Dendritic cell treated with granulocyte-macrophage colony-stimulating factor and Interleukin-4, amounts not matched to agents 40 ng/mL and 50 ng/mL, for 4 days (primary cell): ENCODE data around the gene GLOD5.

Experiments used
- H3K27ac Mint-ChIP-seq: one replicate; pipeline ENCODE4 v1.8.0; 2022; ENCODE audit warnings: mild to moderate bottlenecking, mixed read lengths
- H3K27me3 Mint-ChIP-seq: one replicate; pipeline ENCODE4 v1.8.0; 2022; ENCODE audit warnings: mild to moderate bottlenecking, mixed read lengths
- H3K36me3 Mint-ChIP-seq: one replicate; pipeline ENCODE4 v1.8.0; 2022; ENCODE audit warnings: low read depth, mixed read lengths
- H3K4me1 Mint-ChIP-seq: one replicate; pipeline ENCODE4 v1.8.0; 2022; ENCODE audit warnings: low read depth, mixed read lengths
- H3K4me3 Mint-ChIP-seq: one replicate; pipeline ENCODE4 v1.8.0; 2022; ENCODE audit warnings: mild to moderate bottlenecking, moderate library complexity, mixed read lengths
- H3K9me3 Mint-ChIP-seq: one replicate; pipeline ENCODE4 v1.8.0; 2022; ENCODE audit warnings: mixed read lengths
- intact Hi-C: fragments of 100-400 bp; cut with micrococcal nuclease; formaldehyde crosslinking; loops from one replicate; pipeline ENCODE4 v1.15.0; 2022

GLOD5 gene

DNA sequence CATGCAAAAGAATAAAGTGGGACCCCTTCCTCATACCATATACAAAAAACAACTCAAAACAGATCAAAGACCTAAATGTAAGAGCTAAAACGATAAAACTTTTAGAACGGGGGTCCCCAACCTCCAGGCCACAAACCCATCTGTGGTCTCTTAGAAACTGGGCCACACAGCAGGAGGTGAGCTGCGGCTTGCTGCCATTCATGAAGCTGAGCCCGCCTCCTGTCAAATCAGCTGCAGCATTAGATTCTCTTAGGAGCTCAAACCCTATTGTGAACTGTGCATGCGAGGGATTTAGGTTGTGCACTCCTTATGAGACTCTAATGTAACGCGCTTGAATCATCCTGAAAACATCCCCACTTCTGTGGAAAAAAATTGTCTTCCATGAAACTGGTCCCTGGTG is 17.9 kb downstream of the GLOD5 start:
- Mint-ChIP-seq H3K4me1 (no peaks in the 10 kb centered on the region), H3K27ac (no peak overlapping the region), H3K4me3 (no peak overlapping the region), H3K36me3 (no peaks in the 10 kb centered on the region), H3K27me3 (peaks cover 2% of the 10 kb centered on the region), H3K9me3 (no peaks in the 10 kb centered on the region)
- intact Hi-C loops = no loop called here

- H3K4me1 Mint-ChIP-seq = no peaks in the 10 kb centered on the region
- intact Hi-C loops = no loop called here
- H3K4me3 Mint-ChIP-seq = no peak overlapping the region
- no peaks in the 10 kb centered on the region for H3K9me3 Mint-ChIP-seq
- no peaks in the 10 kb centered on the region for H3K36me3 Mint-ChIP-seq
- H3K27me3 Mint-ChIP-seq = peaks cover 2% of the 10 kb centered on the region
- no peak overlapping the region for H3K27ac Mint-ChIP-seq
These were observed 20.2 kb downstream of the GLOD5 start for GRCh38 chrX:48781705-48782104.

DNA sequence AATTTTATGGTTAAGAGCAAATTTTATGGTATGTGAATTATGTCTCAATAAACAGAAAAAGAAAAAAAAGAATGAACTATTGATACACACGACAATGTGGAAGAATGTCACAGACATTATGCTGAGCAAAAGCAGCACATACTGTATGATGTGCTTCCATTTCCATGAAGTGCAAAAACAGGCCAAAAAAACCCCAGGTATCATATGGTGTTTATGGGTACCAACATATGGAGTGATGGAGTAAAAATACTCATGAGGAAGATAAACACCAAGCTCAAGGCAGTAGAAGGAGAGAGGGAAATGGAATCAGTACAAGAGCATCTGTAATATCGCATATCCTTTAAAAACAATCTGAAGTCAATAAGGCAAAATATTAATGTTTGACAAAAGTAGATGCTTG is 20.7 kb downstream of the GLOD5 start:
- Mint-ChIP-seq H3K27ac (no peak overlapping the region), H3K4me1 (no peaks in the 10 kb centered on the region), H3K4me3 (no peak overlapping the region), H3K27me3 (peaks cover 7% of the 10 kb centered on the region), H3K36me3 (no peaks in the 10 kb centered on the region), H3K9me3 (no peaks in the 10 kb centered on the region)
- intact Hi-C loops = no loop called here

DNA sequence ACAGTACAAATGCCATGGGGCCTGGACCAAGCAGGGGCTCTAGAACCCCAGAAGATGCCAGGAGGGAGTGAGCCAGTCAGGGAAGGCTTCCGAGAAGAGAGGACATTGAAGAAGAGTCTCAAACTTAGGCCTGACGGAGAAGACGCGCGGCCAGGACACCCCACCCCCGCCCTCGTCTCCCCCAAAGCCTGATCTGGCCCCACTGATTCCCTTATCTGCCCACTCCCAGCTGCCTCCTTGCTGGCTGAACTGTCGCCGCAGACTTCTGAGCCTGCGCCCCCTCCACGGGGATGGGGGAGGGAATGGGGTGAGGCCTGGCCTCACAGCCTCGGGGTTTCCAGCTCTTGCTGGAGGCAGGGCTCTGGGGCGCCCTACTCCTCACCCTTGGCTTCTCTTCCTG is 21.2 kb downstream of the GLOD5 start:
- H3K4me3 Mint-ChIP-seq = no peak overlapping the region
- no peaks in the 10 kb centered on the region for H3K9me3 Mint-ChIP-seq
- no peaks in the 10 kb centered on the region for H3K4me1 Mint-ChIP-seq
- no peaks in the 10 kb centered on the region for H3K36me3 Mint-ChIP-seq
- H3K27me3 Mint-ChIP-seq = peaks cover 10% of the 10 kb centered on the region
- intact Hi-C loops = no loop called here
- H3K27ac Mint-ChIP-seq = no peak overlapping the region

- Mint-ChIP-seq H3K4me1 (peaks cover 5% of the 10 kb centered on the region), H3K27ac (no peak overlapping the region), H3K9me3 (no peaks in the 10 kb centered on the region), H3K36me3 (no peaks in the 10 kb centered on the region), H3K4me3 (no peak overlapping the region), H3K27me3 (peaks cover 13% of the 10 kb centered on the region)
- intact Hi-C loops = no loop called here
These were observed 23.2 kb downstream of the GLOD5 start for GRCh38 chrX:48784726-48785125.

DNA sequence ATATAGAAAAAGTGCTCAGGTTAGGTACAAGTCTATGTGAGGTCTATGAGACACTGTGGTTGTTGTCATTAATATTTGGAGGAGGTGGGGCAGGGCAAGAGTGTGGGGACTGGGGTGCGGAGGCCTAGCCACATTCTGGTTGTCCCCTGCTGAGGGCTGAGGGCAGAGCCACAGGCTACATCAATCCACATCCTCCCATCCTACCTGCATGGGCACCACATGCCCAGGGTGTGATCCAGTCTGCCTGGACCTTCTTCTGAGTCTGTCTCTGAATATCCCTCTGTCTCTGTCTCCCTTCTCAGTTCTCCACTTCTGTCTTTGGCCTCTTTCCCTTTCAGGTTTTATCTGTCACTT is 23.6 kb downstream of the GLOD5 start:
- H3K9me3 Mint-ChIP-seq = no peaks in the 10 kb centered on the region
- no peak overlapping the region for H3K27ac Mint-ChIP-seq
- H3K4me3 Mint-ChIP-seq = no peak overlapping the region
- no peaks in the 10 kb centered on the region for H3K36me3 Mint-ChIP-seq
- intact Hi-C loops = no loop called here
- H3K4me1 Mint-ChIP-seq = peaks cover 9% of the 10 kb centered on the region
- peaks cover 13% of the 10 kb centered on the region for H3K27me3 Mint-ChIP-seq

- intact Hi-C loops = no loop called here
- H3K4me3 Mint-ChIP-seq = no peak overlapping the region
- H3K9me3 Mint-ChIP-seq = no peaks in the 10 kb centered on the region
- H3K27me3 Mint-ChIP-seq = peaks cover 13% of the 10 kb centered on the region
- no peaks in the 10 kb centered on the region for H3K36me3 Mint-ChIP-seq
- H3K4me1 Mint-ChIP-seq = peaks cover 15% of the 10 kb centered on the region
- no peak overlapping the region for H3K27ac Mint-ChIP-seq
These were observed 24.1 kb downstream of the GLOD5 start for GRCh38 chrX:48785540-48786214.

DNA sequence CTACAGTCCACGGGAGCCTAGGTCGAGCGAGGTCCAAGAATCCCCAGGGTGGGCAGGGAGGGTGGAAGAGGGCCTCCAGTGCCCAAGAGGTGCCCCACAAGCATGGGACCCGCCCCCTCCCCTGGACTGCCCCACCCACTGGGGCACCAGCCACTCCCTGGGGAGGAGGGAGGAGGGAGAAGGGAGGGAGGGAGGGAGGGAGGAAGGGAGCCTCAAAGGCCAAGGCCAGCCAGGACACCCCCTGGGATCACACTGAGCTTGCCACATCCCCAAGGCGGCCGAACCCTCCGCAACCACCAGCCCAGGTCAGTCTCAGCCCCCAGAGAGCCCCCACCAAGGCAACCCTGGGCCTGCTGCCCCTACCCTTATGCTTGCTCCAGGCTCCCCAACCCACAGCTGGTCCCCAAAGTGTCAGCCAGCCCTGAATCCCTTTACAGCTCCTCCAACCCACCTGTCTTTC is 24.8 kb downstream of the GLOD5 start, which contains the start of gene GATA1:
Gene GATA1 (plus strand): TSS at position 250 of the 460 bp plus-strand sequence. CDS start 4,520 bp downstream, outside the sequence.
- peaks cover 15% of the 10 kb centered on the region for H3K4me1 Mint-ChIP-seq

GRCh38 chrX:48786825-48787504 is 25.4 kb downstream of the GLOD5 start:
- intact Hi-C loops = no loop called here
- no peaks in the 10 kb centered on the region for H3K9me3 Mint-ChIP-seq

More for the DNA sequence above, 24.8 kb downstream of the GLOD5 start, which contains the start of gene GATA1:
- no peaks in the 10 kb centered on the region for H3K9me3 Mint-ChIP-seq
- intact Hi-C loops = no loop called here
- H3K36me3 Mint-ChIP-seq = no peaks in the 10 kb centered on the region
- peaks cover 13% of the 10 kb centered on the region for H3K27me3 Mint-ChIP-seq
- H3K4me3 Mint-ChIP-seq = no peak within 1 kb of the TSS
- H3K27ac Mint-ChIP-seq = no peak within 1 kb of the TSS

DNA sequence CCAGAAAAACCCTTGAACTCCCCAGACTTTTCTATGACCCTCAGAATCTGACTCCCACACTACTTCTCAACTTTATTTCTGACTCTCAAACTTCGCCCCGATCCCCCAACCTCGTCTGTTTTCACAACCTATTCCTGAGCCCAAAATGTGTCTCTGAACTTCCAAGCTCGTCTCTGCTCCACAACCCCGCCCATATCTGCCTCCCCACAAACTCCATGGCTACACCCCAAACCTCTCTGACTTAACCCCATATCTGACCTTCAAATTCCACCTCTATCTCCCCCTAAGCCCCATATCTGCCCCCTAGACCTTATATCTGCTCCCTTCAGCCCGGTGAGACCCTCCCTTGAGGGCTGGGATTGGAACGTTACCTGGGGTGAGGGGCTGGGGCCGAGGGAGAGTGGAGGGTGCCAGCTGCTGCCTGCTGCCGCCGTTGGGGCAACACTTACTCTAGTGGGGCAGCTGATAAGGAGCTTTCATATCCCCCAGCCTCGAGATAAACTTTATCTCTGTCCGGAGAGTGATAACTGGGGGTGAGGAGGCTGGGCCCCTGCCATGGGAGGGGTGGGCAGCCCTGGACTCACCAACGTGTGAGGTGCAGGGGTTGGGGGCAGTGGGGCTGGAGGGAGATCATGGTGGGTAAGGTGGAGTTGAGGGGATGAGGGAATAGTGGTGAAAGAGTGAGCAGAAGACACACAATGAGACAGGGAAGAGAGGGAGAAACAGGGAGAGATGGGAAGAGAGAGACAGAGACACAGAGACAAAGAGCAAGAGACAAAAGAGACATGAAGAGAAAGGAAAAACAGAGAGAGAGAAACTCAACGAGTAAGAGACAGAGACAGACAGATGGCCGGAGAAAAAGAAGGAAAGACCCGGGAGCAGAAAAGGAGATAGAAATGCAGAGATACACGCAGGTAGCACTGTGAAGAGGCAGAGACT is 26.2 kb downstream of the GLOD5 start:
- no peaks in the 10 kb centered on the region for H3K36me3 Mint-ChIP-seq
- H3K4me3 Mint-ChIP-seq = no peak overlapping the region
- H3K27me3 Mint-ChIP-seq = peaks cover 13% of the 10 kb centered on the region

More at GRCh38 chrX:48786825-48787504, 25.4 kb downstream of the GLOD5 start:
- peaks cover 13% of the 10 kb centered on the region for H3K27me3 Mint-ChIP-seq
- no peaks in the 10 kb centered on the region for H3K36me3 Mint-ChIP-seq
- peaks cover 15% of the 10 kb centered on the region for H3K4me1 Mint-ChIP-seq
- H3K4me3 Mint-ChIP-seq = no peak overlapping the region
- no peak overlapping the region for H3K27ac Mint-ChIP-seq

DNA sequence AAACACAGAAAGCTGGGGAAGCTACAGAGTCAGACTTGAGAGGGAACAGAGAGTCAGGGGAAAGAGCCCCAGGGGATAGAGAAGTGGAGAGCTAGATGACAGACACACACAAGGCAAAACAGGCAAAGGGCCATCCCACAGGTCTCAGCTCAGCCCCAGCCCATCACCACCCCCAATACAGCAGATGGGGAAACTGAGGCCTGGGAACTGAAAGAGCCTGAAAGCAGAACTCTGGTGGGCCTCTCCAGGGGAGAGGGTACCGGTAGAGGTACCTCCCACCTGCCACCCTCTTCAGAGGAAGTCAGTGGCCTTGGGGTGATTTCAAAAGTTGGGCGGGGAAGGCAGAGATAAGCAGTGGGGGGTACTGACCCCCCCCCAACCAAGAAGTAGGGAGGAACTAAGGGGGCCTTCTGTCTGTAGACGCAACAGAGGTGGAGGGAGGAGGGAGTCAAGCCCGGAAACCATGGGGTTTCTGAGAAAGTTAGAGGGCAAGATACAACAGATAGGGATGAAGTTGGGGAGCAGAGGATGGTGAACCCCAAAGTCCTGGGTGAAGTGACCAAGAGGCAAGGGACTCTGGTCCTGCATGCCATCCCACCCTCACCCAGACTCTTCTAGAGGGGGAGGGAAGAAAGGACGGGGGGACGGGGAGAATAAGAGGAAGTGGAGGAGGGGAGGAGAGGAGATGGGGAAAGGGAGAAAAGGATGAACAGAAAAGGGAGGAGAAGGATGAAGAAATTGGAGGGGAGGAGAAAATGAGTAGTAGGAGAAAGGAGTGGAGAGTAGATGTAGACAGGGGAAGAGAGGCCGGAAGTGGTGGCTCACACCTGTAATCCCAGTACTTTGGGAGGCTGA is 28.0 kb downstream of the GLOD5 start:
- no peak overlapping the region for H3K4me3 Mint-ChIP-seq
- H3K9me3 Mint-ChIP-seq = no peaks in the 10 kb centered on the region
- no peak overlapping the region for H3K27ac Mint-ChIP-seq
- H3K36me3 Mint-ChIP-seq = no peaks in the 10 kb centered on the region
- peaks cover 15% of the 10 kb centered on the region for H3K4me1 Mint-ChIP-seq
- peaks cover 13% of the 10 kb centered on the region for H3K27me3 Mint-ChIP-seq
- intact Hi-C loops = no loop called here

More for the DNA sequence above, 26.2 kb downstream of the GLOD5 start:
- Mint-ChIP-seq H3K27ac (no peak overlapping the region), H3K9me3 (no peaks in the 10 kb centered on the region), H3K4me1 (peaks cover 15% of the 10 kb centered on the region)
- intact Hi-C loops = no loop called here

DNA sequence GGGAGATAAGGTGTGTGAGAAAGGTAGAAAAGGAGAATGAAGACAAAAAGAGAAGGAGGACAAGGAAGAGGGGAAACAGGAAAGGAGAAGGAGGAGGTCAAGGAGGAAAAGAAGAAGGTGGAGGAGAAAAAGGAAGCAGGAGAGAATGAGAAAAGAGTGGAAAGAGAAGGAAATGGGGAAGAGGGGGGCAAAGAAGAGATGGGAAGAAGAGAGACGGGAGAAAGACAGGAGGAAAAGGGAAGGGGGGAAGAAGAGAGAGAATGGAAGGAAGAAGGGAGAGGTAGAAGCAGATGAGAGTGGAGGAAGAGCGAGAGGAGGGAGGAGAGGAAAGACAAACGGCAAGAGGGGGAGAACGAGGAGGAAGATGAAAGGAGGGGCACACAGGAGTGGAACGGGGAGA is 28.9 kb downstream of the GLOD5 start:
- H3K4me3 Mint-ChIP-seq = no peak overlapping the region
- intact Hi-C loops = no loop called here
- no peak overlapping the region for H3K27ac Mint-ChIP-seq
- no peaks in the 10 kb centered on the region for H3K9me3 Mint-ChIP-seq
- H3K36me3 Mint-ChIP-seq = no peaks in the 10 kb centered on the region
- H3K4me1 Mint-ChIP-seq = peaks cover 15% of the 10 kb centered on the region
- peaks cover 11% of the 10 kb centered on the region for H3K27me3 Mint-ChIP-seq

DNA sequence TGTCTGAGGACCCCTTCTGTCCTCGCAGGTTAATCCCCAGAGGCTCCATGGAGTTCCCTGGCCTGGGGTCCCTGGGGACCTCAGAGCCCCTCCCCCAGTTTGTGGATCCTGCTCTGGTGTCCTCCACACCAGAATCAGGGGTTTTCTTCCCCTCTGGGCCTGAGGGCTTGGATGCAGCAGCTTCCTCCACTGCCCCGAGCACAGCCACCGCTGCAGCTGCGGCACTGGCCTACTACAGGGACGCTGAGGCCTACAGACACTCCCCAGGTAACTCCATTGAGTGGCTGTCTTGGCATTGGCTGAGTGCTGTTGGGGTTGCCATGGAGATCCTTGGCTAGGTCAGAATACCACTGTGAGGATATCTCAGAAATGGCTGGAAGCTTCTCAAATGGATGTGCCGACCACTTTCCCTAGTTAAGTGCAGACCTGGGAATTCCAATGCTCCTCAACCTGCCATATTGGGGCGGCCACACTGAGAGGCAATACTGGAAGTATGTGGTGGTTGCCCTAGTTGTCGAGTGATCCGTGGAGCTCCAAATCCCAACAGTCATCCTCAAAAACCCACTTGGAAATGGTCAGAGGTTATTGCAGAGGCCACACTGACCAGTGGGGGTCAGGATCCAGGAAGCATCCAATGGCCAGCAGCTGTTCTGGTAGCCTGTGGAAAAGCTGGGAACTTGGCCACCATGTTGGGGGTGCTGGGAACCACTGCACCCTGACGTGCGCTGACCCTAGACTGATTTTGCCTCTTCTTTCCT is 29.7 kb downstream of the GLOD5 start:
- Mint-ChIP-seq H3K27me3 (peaks cover 11% of the 10 kb centered on the region), H3K4me1 (peaks cover 15% of the 10 kb centered on the region), H3K4me3 (no peak overlapping the region), H3K27ac (no peak overlapping the region), H3K9me3 (no peaks in the 10 kb centered on the region), H3K36me3 (no peaks in the 10 kb centered on the region)
- intact Hi-C loops = no loop called here
